C4-2B (cell line): ENCODE data around the gene ZNF582.
A peak's percentile ranks its signal among the peaks of the same experiment; 100 is the strongest.
"Not testable (repeated sequence)": the region's sequence is repeated elsewhere in the genome, so short reads cannot be mapped to it uniquely, and the experiment has no call there.

Experiments used
- H3K27ac ChIP-seq: fragments of 450-650 bp; 2 replicates; pipeline ENCODE4 v1.5.1; 2017
- ZFX ChIP-seq: fragments of 450-650 bp; IDR thresholded peaks from 2 replicates; pipeline ENCODE4 v1.6.1; 2017
- TF ChIP-seq, protein P1 (sequence below): fragments of 450-650 bp; conservative IDR thresholded peaks from 2 replicates; pipeline ENCODE4 v1.5.1; 2017; ENCODE audit warnings: mild to moderate bottlenecking

Gene ZNF582

DNA sequence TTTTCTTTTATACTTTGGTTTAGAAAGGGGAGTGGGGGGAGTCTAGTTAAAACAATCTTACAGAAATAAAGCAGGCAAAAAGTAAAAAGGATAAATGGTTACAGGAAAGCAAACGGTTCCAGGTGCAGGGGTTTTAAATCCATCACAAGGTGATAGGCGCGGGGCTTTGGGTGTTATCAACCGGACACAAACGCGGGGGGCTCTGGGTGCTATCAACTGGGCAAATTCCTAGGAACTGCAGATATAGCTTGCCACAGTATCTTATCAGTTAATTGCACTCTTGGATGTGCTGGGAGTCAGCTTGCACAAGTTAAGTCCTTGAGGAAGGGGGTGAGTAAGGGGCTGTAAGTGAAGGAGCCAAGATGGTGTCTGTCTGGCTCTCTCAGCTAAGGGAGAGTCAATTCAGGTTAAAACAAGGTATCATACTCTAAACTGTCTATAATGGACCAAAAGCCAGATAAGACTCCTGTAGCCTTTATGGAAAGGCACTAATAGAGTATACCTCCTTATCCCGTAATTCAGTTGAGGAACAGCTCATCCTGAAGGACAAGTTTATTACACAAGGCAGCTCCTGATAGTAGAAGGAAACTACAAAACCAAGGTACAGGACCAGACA lies 46.1 kb downstream of the ZNF582 start:
- peak overlapping the region; percentile 37; the same call in 1 of the 2 replicates for H3K27ac ChIP-seq
- TF ChIP-seq ZFX: no peak
- TF ChIP-seq, protein P1, sequence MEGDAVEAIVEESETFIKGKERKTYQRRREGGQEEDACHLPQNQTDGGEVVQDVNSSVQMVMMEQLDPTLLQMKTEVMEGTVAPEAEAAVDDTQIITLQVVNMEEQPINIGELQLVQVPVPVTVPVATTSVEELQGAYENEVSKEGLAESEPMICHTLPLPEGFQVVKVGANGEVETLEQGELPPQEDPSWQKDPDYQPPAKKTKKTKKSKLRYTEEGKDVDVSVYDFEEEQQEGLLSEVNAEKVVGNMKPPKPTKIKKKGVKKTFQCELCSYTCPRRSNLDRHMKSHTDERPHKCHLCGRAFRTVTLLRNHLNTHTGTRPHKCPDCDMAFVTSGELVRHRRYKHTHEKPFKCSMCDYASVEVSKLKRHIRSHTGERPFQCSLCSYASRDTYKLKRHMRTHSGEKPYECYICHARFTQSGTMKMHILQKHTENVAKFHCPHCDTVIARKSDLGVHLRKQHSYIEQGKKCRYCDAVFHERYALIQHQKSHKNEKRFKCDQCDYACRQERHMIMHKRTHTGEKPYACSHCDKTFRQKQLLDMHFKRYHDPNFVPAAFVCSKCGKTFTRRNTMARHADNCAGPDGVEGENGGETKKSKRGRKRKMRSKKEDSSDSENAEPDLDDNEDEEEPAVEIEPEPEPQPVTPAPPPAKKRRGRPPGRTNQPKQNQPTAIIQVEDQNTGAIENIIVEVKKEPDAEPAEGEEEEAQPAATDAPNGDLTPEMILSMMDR: no peak

- no peak overlapping the region for H3K27ac ChIP-seq
- no peak for TF ChIP-seq ZFX
- TF ChIP-seq, protein P1: no peak
These were observed 51.4 kb downstream of the ZNF582 start for GRCh38 chr19:56341948-56342347.

DNA sequence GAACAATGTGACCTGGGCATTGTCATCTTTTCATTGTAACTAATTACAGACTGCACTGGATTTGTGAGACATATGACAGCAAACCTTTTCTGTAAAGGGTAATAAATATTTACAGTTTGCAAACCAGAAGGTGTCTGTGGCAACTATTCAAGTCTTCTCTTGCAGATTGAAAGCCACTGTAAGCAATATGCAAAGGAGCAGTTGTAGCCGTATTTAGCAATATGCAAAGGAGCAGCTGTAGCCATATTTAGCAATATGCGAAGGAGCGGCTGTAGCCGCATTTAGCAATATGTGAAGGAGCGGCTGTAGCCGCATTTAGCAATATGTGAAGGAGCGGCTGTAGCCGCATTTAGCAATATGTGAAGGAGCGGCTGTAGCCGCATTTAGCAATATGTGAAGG lies 54.3 kb downstream of the ZNF582 start:
- H3K27ac ChIP-seq: not testable (repeated sequence)

DNA sequence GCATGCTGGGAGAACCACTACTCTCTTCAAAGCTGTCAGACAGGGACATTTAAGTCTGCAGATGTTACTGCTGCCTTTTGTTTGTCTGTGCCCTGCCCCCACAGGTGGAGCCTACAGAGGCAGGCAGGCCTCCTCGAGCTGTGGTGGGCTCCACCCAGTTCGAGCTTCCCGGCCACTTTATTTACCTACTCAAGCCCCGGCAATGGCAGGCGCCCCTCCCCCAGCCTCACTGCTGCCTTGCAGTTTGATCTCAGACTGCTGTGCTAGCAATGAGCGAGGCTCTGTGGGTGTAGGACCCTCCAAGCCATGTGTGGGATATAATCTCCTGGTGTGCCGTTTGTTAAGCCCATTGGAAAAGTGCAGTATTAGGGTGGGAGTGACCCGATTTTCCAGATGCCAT lies 56.3 kb downstream of the ZNF582 start:
- H3K27ac ChIP-seq: not testable (repeated sequence)

DNA sequence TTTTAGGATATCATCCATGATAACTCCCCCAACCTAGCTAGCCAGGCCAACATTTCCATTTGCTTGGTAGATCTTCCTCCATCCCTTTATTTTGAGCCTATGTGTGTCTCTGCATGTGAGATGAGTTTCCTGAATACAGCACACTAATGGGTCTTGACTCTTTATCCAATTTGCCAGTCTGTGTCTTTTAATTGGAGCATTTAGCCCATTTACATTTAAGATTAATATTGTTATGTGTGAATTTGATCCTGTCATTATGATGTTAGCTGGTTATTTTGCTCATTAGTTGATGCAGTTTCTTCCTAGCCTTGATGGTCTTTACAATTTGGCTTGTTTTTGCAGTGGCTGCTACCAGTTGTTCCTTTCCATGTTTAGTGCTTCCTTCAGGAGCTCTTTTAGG lies 58.0 kb downstream of the ZNF582 start:
- H3K27ac ChIP-seq: not testable (repeated sequence)

- H3K27ac ChIP-seq: no peak overlapping the region
- no peak for TF ChIP-seq ZFX
- TF ChIP-seq, protein P1: peak; percentile 79
These were observed 59.8 kb downstream of the ZNF582 start for GRCh38 chr19:56333506-56333905.
